ENCODE measurements around the gene RTN4RL1.

GRCh38 chr17:1909985-1910384 lies 115.1 kb downstream of the RTN4RL1 start:
- TF ChIP-seq CTCF (tag by site-specific recombination; IDR thresholded peaks at IDR 0.05), result no peak
- no peak for TF ChIP-seq MYNN (tag by site-specific recombination; IDR thresholded peaks at IDR 0.05; ENCODE audit: borderline replicate concordance)
- no peak for TF ChIP-seq ZNF362 (tag by site-specific recombination; IDR thresholded peaks at IDR 0.05)
- no peak for TF ChIP-seq ZBTB8A (tag by site-specific recombination; IDR thresholded peaks at IDR 0.05)
- TF ChIP-seq ZNF211 (tag by site-specific recombination; IDR thresholded peaks at IDR 0.05; ENCODE audit: low read depth), result no peak
- TF ChIP-seq ZNF146 (tag by site-specific recombination; IDR thresholded peaks at IDR 0.05), result no peak
- TF ChIP-seq RBAK (tag by site-specific recombination; IDR thresholded peaks at IDR 0.05), result no peak
- TF ChIP-seq HOXA7 (CRISPR knock-in tag; IDR thresholded peaks at IDR 0.05; ENCODE audit: borderline replicate concordance), result no peak
- no peak for TF ChIP-seq REPIN1 (tag by site-specific recombination; IDR thresholded peaks at IDR 0.05; ENCODE audit: low read depth)
- TF ChIP-seq ZNF274 (IDR thresholded peaks at IDR 0.05; ENCODE audit: low read length), result no peak
- TF ChIP-seq ZNF274 (tag by site-specific recombination; IDR thresholded peaks at IDR 0.05; ENCODE audit: borderline replicate concordance), result no peak
- TF ChIP-seq ZNF239 (tag by site-specific recombination; IDR thresholded peaks at IDR 0.05), result no peak
- TF ChIP-seq ZBTB49 (tag by site-specific recombination; IDR thresholded peaks at IDR 0.05; ENCODE audit: low read depth), result no peak
- no peak for TF ChIP-seq ZIC2 (tag by site-specific recombination; IDR thresholded peaks at IDR 0.05)
- TF ChIP-seq ZNF23 (tag by site-specific recombination; IDR thresholded peaks at IDR 0.05; ENCODE audit: borderline replicate concordance), result no peak

Data from HEK293 (cell line).